HG03060 (cell line): ENCODE measurements around the gene SPNS3.

Experiments
- ATAC-seq: cut with Tn5 transposase; IDR thresholded peaks from one replicate; pipeline ENCODE4 v1.9.1; 2021; ENCODE audit warnings: low read depth, moderate number of reproducible peaks; ENCODE audit not compliant: unreplicated experiment

Gene SPNS3

DNA sequence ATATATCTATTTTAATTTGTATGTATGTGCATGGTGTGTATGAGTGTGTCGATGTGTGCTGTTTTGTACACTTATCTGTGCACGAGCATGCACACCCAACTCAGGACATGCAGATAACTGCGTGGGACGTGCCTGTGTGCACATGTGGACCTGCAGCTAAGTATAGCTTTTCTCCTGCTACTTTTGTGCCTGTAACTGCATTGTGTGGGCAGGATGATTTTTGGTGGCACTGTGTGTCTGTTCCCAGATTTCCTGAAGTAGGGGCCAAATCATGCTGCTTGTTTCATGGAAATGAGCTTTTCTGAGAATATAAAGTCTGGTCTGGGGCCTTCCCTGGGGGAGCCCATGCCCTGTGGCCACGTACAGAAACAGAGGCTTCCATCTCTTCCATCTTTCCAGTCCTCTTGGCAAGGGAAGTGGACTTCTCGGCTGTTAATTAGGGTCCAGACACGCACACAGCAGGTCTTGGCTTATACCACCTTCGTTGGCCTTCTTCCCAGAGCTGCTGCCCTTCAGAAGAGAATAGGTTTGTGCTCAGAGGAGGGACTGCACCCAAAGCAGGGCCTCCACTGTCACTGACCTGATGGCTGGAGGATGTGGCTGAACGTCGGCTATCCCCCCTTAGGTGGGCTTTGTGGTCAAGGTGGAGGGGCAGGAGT, 30.2 kb downstream of the SPNS3 start:
- no peak for ATAC-seq

DNA sequence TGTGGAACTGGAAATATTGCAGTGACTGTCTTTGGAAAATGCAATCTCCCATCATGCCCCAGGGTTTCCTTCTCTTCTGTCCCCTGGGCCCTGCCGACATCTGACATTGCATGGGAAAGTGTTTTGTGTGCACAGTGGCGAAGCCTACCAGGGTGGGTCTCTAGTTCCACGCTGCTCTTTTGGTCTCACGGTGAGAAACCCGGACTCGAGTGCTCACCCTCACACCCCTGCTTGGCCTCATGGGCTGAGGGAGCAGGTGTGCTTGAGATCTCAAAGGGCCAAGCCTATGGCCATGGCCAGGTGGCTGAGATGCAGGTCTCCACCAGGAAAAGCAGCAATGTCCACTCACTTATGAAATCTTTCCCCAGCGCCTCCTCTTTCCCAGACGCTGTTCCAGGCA, 32.0 kb downstream of the SPNS3 start:
- ATAC-seq: no peak

DNA sequence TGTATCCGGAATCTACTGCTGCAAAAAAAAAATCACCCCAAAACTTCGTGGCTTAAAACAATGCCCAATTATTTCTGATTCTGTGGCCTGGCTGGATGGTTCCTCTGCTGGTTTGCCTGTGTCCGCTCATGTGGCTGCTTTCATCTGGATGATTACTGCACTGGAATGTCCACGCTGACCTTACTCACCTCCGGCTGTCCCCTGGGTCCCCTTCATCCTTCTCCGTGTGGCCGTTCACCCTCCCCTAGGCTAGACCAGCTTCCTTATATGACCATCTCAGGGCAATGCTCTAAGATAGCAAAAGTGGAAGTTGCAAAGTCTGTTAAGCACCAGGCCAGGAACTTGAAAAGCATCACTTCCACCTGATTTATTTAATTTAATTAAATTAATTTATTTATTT, 33.5 kb downstream of the SPNS3 start:
- no peak for ATAC-seq

DNA sequence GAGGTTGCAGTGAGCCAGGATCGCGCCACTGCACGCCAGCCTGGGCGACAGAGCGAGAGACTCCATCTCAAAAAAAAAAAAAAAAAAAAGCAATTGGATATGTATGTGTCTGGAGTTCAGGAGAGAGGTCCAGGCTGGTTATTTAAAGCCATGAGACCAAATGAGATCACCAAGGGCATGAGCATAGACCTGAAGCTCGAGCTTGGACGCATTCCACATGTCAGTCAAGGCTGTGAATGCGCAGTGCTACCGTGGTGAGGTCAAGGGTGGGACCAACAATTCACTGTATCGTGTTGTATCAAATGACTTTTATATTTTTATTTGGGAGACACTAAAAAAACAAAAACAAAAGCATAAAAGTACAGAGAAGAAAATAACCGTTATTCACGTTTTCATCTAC, 35.8 kb downstream of the SPNS3 start:
- ATAC-seq: no peak

DNA sequence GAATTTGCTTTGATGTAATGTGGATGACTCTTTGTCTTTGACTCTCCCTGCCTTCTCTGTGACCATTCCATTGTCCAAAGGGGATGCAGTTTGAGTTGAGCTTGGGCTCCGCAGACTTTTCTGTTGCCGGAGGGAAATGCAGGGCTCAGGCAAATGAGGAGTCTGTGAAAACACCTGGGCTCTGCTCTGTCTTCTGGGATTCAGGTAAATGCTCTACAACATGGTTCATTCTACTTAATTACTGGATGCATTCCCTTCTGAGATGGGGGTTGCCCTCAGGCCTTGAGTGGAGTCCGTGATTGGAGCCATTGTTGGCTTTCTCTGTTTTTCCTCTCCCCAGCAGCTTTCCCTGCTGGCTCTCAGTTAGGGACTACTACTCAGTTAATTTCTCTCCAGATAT, 38.5 kb downstream of the SPNS3 start:
- ATAC-seq: no peak

DNA sequence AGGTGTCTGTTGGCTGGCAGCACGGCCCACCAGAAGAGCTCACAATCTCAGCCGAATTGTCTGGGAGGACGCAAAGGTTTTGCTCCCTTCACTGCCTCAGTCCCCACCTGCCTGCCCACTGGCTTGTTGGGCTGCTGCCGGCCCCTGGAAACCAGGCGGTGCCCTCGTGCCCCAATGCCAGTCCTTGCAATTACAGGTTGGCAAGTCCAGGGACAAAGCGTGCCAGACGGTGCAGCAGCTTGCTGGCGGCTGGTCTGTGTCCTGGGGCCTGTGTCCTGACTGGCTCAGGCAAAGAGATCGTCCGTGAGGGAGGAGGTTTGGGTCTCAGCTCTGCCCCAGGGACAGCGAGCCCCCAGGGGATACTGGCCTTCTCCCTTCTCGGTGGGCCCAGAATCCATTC, 40.4 kb downstream of the SPNS3 start:
- ATAC-seq: no peak

DNA sequence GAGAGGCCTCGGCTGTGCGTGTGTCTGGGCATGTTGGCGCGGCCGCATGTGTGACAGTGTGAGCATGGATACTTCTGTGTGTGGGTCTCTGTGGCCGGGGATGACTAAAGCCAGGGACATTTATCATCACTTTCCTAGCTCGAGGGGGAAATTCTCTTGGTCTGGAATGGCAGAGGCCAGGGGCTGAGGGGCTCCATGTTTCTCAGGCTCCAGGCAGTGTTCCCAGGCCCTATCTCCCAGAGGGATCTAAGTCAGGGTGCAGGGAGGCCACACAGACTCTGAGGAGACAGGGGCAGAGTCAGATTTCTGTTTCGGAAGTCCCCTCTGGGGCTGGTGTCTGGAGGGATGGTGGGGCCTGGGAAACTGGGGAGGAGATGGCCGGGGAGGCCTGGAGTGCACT, 41.3 kb downstream of the SPNS3 start:
- ATAC-seq: no peak

DNA sequence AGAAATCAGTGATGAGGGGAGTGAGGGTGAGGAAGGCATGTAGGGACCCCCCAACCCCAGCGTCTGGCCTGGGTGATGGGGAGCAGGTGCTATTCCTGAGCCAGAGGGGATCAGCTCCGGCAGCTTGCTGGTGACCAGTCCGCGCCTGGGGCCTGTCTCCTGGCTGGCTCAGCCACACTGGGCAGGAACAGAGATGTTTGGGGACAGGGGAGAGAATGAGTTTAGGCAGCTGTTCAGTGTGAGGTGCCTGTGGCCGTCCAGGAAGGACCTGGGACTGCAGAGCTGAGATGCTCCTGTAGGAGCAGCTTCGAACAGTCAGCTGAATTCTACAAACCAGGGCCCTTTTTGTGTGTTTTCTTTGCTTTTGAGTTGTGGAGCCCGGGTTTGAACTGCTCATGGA, 41.7 kb downstream of the SPNS3 start:
- no peak for ATAC-seq

DNA sequence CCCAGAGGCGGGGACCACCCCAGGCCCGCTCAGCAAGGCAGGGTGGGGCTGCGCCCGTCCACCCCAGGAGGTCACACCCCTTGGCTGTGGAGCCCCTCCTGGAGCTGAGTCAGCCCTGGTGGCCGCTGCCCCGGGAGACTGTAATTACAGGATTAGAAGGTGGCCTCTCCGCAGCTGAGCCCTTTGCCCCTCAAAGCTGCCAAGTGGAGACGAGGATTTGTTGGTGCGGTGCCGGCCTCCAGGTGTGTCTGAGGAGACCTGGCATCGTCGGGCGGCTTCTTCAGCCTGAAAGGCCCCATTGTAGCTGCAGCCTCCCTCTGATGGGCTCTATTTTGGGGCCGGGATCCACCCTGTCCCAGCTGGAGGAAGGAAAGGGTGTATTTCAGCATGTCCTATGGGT, 42.3 kb downstream of the SPNS3 start:
- ATAC-seq: no peak

DNA sequence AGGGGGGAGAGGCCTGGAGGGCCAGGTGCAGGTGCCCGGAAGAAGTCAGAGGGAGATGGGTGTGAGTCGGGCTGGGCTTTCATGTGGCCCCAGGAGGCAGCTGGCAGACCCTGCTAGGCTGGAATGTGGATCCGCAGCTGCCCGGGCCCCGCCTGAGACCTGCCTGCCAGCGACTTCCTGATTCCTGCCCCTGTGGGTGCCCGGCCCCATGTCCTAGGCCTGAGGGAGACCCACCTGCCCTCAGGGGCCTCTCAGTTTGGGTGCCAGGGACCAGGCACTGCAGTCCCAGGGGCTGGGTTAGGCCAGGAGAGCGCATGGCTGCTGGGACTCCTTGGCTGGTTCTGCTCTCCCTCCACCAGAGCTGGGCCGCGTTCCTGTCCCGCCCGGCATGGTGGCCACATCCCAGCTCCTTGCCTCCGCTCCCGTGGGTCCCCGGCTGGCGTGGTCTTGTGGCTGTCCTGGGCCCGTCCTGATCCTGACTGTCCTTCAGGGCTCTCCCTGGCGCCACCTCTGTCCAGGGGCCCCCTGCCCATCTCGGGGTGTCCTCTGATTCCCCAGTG, 42.9 kb downstream of the SPNS3 start:
- no peak for ATAC-seq

DNA sequence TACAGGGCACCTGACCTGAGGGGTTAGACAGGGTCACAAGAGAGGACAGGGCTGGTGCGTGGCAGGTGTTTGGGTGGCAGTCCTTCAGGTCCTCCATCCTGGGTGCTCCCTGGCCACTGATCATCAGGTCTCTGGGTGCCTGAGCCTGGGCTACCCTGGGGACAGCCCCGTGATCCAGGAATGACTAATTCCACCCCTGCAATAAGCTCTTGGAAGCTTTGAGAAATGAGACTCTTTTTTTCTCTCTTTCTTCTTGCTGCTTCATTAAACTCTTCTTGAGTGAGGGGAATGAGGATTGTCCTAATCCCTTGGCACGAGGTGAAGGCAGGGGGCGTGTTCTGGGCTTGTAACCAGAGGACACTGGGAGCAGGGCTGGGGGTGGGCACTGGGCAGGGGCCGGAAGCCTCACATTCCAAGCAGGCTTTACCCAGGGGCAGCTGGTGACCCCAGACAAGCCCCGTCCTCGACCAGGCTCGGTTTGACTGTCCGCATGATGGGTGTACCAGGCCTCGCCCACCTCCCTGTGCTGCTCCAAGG, 43.6 kb downstream of the SPNS3 start:
- ATAC-seq: no peak

DNA sequence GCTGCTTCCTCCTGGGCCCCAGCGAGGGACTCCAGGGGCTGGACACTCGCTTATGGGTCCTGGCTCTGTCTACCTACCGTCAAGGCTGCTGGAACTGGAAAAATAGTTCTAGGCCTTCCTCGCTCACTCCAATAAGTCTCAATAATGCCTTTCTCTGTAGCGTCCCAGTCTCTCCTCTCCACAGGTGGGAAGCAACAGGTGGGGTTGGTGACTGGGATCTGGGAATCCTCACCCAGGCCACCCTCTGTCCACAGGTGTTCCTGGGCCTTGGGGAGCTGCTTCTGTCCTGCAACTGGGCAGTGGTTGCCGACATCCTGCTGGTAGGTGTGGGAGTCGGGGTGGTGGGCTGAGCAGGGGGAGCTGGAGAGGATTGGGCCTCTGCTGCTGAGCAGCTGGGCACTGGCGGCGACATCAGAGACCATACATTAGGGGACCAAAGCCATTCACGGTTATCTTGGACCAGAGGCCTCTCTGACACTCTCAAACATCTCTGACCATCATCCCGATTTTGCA, 44.6 kb downstream of the SPNS3 start:
- ATAC-seq: no peak

DNA sequence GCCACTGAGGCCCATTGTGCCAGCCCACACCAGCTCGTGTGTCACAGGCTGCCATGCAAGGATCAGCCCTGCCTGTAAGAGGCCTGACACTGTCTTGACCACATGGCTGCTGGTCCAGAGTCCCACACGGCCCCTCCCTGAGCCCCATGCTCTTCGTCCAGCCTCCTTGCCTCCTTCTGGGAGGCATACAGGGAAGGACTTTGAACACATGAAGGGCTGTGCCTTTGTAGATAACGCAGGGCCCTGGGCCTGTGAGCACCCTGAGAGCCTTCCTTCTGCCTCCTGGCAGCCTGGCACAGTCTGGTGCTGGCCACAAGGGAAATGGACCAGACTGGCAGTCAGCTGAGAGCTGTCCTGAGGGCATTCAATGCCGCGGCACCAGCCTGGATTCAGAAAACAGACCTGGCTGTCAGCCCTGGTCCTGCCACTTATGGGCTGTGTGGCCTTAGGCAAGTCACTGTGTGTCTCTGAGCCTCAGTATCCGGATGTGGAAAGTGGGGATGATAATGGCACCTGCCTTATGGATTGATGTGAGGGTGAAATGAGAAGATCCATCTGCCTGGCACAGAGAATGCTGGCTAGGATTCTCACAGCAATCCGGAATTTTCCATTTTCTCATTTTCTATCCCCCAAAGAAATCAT, 45.7 kb downstream of the SPNS3 start:
- no peak for ATAC-seq

DNA sequence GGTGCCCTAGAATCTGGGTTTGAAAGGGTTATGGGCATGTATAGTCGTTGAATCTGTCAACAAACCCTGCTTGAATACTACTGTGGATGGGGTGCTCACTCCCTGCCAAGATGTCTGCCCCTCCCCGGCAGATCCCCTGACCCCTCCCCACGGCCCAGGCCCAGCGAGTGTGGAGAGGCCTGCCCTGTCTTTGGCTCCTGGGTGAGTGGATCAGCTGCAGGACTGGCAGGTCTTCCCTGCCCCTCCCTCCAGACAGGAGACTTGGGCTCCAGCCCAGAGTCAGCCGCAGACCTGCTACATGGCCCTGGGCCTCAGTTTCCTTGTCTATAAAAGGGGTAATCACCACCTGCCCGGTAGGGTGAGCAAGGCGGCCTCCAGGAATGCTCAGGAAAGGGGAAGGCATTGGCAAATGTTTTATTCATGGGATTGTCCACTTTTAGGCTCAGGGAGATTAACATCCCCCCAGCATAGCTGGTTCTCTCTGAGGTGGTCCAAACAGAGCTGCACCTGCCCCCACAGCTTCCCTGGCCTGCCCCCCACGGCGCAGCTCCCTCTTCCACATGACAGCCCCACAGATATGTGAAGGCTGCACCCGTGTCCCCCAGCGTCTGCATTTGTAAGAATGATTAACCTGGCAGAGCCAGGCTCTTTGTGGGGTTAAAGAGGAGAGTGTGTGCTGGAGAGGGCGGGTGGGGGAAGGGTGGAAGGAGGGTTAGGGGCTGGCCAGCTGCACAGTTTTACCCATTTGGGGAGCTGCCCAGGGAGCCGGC, 46.4 kb downstream of the SPNS3 start:
- ATAC-seq: no peak

DNA sequence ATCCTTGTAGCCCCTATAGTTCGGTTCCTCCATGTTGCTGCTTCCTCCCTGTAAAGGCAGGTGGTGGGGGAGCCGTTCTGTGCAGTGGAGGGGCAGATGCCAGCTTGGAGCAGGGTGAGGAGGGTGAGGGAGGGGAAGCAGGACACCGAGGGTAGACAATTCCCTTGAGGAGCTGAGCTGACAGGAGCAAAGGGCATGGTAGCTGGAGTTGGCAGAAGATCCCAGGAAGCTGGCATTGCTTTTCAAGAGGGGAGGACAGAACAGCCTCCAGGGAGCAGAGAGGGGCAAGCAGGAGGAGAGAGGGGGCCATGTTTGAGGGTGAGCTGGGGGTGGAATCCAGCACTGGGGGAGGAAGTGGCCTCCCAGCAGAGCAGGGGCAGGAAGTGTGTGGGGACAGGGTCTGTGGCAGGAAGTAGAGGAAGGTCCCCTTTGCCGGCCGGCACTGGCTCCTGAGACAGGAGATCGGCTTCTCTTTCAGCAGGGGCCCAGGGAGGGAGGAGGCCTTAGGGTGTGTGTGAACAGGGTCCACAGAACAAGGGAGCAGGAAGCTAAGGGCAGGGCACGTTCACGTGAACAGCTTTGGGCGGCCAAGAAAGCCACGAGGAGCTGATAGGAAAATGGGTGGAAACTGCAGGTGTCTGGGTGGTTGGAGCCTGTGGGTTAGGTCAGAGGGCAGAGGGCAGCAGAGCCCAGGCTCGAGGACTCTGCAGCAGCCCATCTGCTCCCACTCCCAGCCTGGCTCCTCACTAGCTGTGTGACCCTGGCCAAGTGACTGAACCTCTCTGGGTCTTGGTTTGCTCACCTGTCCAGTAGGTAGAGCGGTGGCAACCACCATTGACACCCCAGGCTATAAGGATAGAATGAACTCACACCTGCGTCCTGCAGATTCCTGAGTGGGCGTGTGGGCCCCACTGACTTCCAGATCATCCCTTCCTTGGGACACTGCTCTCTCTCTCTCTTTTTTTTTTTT, 47.5 kb downstream of the SPNS3 start:
- no peak for ATAC-seq

DNA sequence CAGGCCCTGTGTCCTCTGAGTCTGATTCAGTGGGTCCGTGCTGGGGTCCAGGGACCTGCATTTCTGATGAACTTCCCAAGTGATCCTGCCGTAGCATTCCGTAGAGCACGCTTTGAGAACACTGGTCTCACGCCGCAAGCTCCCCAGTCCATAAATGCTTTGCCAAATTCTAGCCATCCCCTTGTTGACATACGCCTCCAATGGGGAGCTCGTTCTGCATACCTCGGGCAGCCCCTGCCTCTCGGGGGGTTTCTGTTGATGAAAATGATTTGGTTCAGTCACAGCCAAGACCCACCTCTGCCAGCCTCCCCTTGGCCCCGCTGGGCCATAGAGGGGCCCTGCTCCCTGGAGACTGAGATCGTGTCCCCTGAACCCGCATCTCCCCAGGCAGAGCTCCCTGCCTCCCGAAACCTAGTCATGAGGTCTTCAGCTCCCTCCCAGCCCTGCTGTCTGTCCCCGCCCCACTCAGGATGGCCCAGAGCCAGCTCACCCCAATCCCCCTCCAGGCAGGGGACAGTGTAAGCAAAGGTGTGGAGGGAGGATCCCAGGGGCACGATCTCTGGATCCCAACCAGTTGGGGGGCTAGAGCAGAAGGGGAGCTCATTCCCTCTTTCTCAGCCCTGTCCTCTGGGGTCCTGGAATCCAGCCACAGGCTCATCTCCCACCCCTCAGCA, 48.7 kb downstream of the SPNS3 start:
- no peak for ATAC-seq

DNA sequence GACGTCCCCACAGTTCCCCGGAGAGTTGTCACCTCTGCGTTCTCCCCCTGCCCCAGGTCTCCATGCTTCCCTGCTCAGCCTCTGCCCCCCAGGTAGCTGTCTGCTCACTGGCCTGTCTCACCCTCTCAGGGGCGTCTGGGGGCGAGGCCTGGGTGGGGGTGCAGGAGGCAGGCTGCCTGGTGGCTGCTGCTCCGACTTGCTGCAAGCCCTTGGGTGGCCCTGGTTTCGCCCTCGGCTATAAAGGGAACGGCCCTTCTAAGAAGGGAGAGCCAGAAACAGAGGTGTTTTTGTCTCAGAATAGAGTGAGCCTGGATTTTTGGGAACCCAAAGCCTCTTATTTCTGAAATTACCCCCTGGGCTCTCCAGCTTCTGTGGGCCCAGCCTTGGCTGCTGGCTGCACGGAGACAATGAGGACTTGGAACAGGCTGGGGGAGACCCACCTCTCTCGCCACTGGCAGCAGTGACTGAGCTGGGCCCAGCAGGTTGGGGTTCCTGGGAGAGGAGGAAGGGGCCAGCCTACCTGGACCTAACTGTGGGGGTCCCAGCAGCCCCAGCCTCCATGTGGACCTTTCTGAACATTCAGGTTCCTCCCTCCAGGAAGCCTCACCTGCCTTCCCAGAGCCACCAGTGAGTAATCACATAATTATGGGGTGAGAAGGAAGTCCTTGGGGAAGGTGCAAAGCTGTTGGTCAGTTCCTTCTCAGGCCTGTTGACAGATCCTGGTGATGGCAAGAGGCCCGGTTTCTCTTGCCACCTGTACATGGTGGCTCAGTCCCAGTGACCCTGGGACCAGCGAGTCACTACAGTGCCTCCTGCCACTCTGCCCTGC, 49.5 kb downstream of the SPNS3 start:
- ATAC-seq: no peak
